Tibial nerve (tissue), 4 donors: ENCODE results near the gene TLX3. TPM values are rescaled to one million over a fixed set of nuclear protein-coding genes. Genes with fewer than 3 reads are reported as not detected.

Experiments
- DNase-seq, 2 donors: peaks; one replicate each; pipeline ENCODE4 v3.0.0-alpha.2; 2019; ENCODE audit warnings: low spot score in 2 of 2
- H3K27ac ChIP-seq, 4 donors: fragments of 200-600 bp; sonication (generic) in 3 of 4; one replicate each; pipeline ENCODE4 v1.5.1; 2017 to 2019; ENCODE audit warnings: mild to moderate bottlenecking in 1 of 4
- H3K27me3 ChIP-seq, 2 donors: fragments of 200-600 bp; sonication (generic) in 1 of 2; one replicate each; pipeline versions ENCODE4 v1.5.1 to v1.6.0; 2017 to 2019
- H3K36me3 ChIP-seq, 3 donors: fragments of 200-600 bp; sonication (generic); one replicate each; pipeline ENCODE4 v1.5.1; 2018 to 2019
- H3K4me1 ChIP-seq, 4 donors: fragments of 200-600 bp; sonication (generic) in 3 of 4; one replicate each; pipeline ENCODE4 v1.5.1; 2017 to 2019
- H3K4me3 ChIP-seq, 4 donors: fragments of 200-600 bp; sonication (generic) in 3 of 4; one replicate each; pipeline ENCODE4 v1.5.1; 2017 to 2019; ENCODE audit warnings: mild to moderate bottlenecking in 1 of 4, moderate library complexity in 1 of 4
- H3K9me3 ChIP-seq, 4 donors: fragments of 200-600 bp; sonication (generic) in 3 of 4; one replicate each; pipeline ENCODE4 v1.5.1; 2017 to 2019
- EP300 ChIP-seq, 2 donors: sonication (generic); formaldehyde crosslinking; IDR thresholded peaks; one replicate each; pipeline ENCODE4 v1.6.1; 2017; ENCODE audit warnings: antibody characterized with exemption in 2 of 2, mild to moderate bottlenecking in 1 of 2
- POLR2A ChIP-seq, 2 donors: fragments of 450-650 bp; IDR thresholded peaks; one replicate each; pipeline ENCODE4 v1.6.1; 2017; ENCODE audit warnings: antibody characterized with exemption in 2 of 2, mild to moderate bottlenecking in 2 of 2, moderate library complexity in 2 of 2
- WGBS, 2 donors: methylation state at CpG; one replicate each; pipeline ENCODE4 v1.1.5; 2018; 5-methylcytosine and 5-hydroxymethylcytosine counted together
- total RNA-seq, 4 donors: library from RNA; depleted of rRNA; stranded (reverse); fragments of >200 nt; gene quantifications; one replicate each; pipeline ENCODE4 v1.1.0, GENCODE V29; 2016
- TF ChIP-seq, protein P1 (sequence below), 5 experiments: fragments of 200-600 bp in 3 of 5; fragments of 450-650 bp in 2 of 5; sonication (generic) in 3 of 5; IDR thresholded peaks; one replicate each; pipeline ENCODE4 v1.5.1; 2016 to 2019; ENCODE audit warnings: antibody characterized with exemption in 5 of 5, mild to moderate bottlenecking in 3 of 5, moderate library complexity in 2 of 5

The TLX3 gene
- not detected for total RNA-seq

DNA sequence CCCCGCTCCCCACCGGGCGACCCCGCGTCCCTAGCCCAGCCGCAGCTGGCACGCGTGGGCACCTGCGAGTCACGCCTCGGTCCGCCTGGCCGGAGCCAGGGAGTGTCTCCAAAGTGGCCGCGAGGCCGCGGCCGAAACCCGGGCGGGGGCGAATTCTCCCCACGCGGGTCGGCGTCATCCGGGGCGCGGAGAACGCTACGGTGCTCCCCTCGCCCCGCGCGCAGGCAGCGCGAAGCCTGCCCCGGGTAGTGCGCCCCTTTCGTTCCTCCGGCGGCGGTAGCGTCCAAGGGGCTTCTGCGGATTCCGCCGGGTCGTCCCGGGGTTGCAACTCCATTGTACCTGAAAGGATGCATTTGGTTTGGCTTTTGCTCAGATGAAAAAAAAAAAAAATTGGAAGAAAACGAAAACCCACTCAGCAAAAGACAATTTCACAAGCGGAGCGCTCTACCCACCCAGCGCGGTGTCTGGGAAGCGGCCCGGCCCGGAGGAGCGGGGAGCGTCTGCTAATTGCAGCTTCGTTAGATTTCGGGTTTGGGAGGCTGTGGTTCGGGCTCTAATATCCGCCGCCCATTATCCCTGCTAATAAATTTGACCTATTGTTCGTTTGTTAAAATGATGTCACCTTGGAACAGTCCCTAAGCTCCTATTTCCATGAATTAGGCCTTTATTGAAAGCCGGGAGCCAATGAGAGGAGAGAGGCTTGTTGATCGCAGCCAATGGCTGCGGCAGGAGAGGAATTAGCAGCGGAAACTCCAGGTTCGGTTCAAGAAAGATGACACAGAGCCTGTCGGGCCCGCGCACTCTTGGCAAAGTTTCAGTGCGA is at the start of gene TLX3:
TLX3 (plus strand) TSS at position 796 of the 823 bp plus-strand sequence. CDS start 118 bp downstream, outside the sequence.
- Histone ChIP-seq H3K4me3 (no peak within 1 kb of the TSS), H3K9me3 (no peaks in the 10 kb centered on the region), H3K4me1 (peaks cover 0 to 54% (median 20%) of the 10 kb centered on the region in 4 donors), H3K27ac (no peak within 1 kb of the TSS), H3K27me3 (peaks cover 0 to 100% of the 10 kb centered on the region in 2 donors), H3K36me3 (no peaks in the 10 kb centered on the region)
- no peak for DNase-seq
- TF ChIP-seq, protein P1, sequence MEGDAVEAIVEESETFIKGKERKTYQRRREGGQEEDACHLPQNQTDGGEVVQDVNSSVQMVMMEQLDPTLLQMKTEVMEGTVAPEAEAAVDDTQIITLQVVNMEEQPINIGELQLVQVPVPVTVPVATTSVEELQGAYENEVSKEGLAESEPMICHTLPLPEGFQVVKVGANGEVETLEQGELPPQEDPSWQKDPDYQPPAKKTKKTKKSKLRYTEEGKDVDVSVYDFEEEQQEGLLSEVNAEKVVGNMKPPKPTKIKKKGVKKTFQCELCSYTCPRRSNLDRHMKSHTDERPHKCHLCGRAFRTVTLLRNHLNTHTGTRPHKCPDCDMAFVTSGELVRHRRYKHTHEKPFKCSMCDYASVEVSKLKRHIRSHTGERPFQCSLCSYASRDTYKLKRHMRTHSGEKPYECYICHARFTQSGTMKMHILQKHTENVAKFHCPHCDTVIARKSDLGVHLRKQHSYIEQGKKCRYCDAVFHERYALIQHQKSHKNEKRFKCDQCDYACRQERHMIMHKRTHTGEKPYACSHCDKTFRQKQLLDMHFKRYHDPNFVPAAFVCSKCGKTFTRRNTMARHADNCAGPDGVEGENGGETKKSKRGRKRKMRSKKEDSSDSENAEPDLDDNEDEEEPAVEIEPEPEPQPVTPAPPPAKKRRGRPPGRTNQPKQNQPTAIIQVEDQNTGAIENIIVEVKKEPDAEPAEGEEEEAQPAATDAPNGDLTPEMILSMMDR (IDR thresholded peaks at IDR 0.05) = no peak
- TF ChIP-seq EP300 (IDR thresholded peaks at IDR 0.05) = no peak
- 5 to 6% methylated on average over 55 to 70 of the region's 73 CpGs for WGBS, 2 donors

DNA sequence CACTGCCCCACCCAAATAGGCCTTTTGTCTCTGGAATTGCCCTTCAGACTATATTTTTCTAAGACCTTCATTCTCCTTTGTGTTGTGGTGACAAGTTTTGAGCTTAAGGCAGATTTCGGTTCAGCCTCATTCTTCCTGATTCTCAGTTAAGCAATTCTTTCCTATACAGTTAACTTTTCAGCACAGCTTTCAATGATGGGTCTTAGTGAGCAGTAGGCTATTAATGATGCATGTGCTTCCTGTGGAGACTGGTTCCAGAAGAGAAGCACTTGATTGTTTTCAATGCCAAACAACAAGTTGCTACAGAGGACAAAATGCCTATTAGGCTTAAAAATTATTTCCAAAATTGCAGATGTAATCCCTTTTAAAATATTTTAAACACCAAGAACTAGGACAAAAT is 47.7 kb upstream of the TLX3 start:
- Histone ChIP-seq H3K4me1 (no peaks in the 10 kb centered on the region), H3K36me3 (no peaks in the 10 kb centered on the region), H3K27me3 (no peaks in the 10 kb centered on the region), H3K27ac (no peak overlapping the region), H3K4me3 (no peak overlapping the region), H3K9me3 (no peaks in the 10 kb centered on the region)
- 57 to 61% methylated on average over 1 of the region's 1 CpG for WGBS, 2 donors
- TF ChIP-seq EP300 (IDR thresholded peaks at IDR 0.05) (no peak), POLR2A (IDR thresholded peaks at IDR 0.05) (no peak)
- TF ChIP-seq, protein P1 (IDR thresholded peaks at IDR 0.05) = no peak
- no peak for DNase-seq

DNA sequence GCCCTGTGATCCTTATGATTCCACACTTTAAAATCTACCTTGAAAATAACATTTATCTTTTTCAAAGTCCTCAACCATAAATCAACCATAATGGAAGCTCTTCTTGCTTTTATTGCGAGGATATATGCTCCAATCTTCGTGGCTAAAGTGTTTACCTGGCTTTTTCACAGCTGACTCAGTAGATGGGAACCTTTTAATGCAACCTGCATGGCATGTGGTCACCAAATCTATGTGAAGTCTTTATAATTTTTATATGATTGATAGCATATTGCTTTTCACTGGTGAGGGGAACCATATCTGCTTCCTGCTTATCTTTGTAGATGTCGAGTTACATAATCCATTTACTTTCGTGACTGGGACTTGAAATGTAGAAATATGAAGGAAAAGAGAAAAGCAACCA is 47.1 kb upstream of the TLX3 start:
- Histone ChIP-seq H3K36me3 (no peaks in the 10 kb centered on the region), H3K4me3 (no peak overlapping the region), H3K9me3 (no peaks in the 10 kb centered on the region), H3K27ac (no peak overlapping the region), H3K4me1 (no peaks in the 10 kb centered on the region), H3K27me3 (no peaks in the 10 kb centered on the region)
- TF ChIP-seq POLR2A (IDR thresholded peaks at IDR 0.05) (no peak), EP300 (IDR thresholded peaks at IDR 0.05) (no peak)
- TF ChIP-seq, protein P1 (IDR thresholded peaks at IDR 0.05) = no peak
- WGBS, 2 donors = 91 to 94% methylated on average over 4 of the region's 4 CpGs
- DNase-seq = no peak

- Histone ChIP-seq H3K9me3 (no peaks in the 10 kb centered on the region), H3K4me3 (no peak overlapping the region), H3K4me1 (no peaks in the 10 kb centered on the region), H3K27me3 (no peaks in the 10 kb centered on the region), H3K36me3 (no peaks in the 10 kb centered on the region), H3K27ac (no peak overlapping the region)
- TF ChIP-seq, protein P1 (IDR thresholded peaks at IDR 0.05) = no peak
- no peak for TF ChIP-seq POLR2A (IDR thresholded peaks at IDR 0.05)
- TF ChIP-seq EP300 (IDR thresholded peaks at IDR 0.05) = no peak
- no peak for DNase-seq
Observed at GRCh38 chr5:171263181-171263580, 45.9 kb upstream of the TLX3 start.

- DNase-seq = no peak
- Histone ChIP-seq H3K36me3 (no peaks in the 10 kb centered on the region), H3K4me1 (no peaks in the 10 kb centered on the region), H3K4me3 (no peak overlapping the region), H3K9me3 (no peaks in the 10 kb centered on the region), H3K27ac (no peak overlapping the region), H3K27me3 (no peaks in the 10 kb centered on the region)
- WGBS, 2 donors = 79 to 88% methylated on average over 2 of the region's 2 CpGs
- TF ChIP-seq EP300 (IDR thresholded peaks at IDR 0.05) (no peak), POLR2A (IDR thresholded peaks at IDR 0.05) (no peak)
- TF ChIP-seq, protein P1 (IDR thresholded peaks at IDR 0.05) = no peak
Observed at GRCh38 chr5:171264843-171265242, 44.2 kb upstream of the TLX3 start.
